GM12865 (cell line): ENCODE results near the gene AK8.
A peak's percentile ranks its signal among the peaks of the same experiment; 100 is the strongest.

Experiments used
- DNase-seq: peaks from one replicate; pipeline ENCODE4 v3.0.0; 2010; ENCODE audit warnings: low read depth
- H3K4me3 ChIP-seq: 2 replicates; pipeline ENCODE4 v1.5.1; 2011; ENCODE audit warnings: mild to moderate bottlenecking, low read depth, low read length, control low read depth
- TF ChIP-seq, protein P1 (sequence below): IDR thresholded peaks from 2 replicates; pipeline ENCODE4 v1.5.1; 2011; ENCODE audit warnings: low read length, control low read depth, low read depth, inconsistent platforms; ENCODE audit not compliant: insufficient read depth; ENCODE audit errors: missing control alignments

Gene AK8

GRCh38 chr9:132880324-132880661, 2.2 kb upstream of the AK8 start:
- TF ChIP-seq, protein P1, sequence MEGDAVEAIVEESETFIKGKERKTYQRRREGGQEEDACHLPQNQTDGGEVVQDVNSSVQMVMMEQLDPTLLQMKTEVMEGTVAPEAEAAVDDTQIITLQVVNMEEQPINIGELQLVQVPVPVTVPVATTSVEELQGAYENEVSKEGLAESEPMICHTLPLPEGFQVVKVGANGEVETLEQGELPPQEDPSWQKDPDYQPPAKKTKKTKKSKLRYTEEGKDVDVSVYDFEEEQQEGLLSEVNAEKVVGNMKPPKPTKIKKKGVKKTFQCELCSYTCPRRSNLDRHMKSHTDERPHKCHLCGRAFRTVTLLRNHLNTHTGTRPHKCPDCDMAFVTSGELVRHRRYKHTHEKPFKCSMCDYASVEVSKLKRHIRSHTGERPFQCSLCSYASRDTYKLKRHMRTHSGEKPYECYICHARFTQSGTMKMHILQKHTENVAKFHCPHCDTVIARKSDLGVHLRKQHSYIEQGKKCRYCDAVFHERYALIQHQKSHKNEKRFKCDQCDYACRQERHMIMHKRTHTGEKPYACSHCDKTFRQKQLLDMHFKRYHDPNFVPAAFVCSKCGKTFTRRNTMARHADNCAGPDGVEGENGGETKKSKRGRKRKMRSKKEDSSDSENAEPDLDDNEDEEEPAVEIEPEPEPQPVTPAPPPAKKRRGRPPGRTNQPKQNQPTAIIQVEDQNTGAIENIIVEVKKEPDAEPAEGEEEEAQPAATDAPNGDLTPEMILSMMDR: no peak
- DNase-seq: no peak
- H3K4me3 ChIP-seq: no peak overlapping the region

DNA sequence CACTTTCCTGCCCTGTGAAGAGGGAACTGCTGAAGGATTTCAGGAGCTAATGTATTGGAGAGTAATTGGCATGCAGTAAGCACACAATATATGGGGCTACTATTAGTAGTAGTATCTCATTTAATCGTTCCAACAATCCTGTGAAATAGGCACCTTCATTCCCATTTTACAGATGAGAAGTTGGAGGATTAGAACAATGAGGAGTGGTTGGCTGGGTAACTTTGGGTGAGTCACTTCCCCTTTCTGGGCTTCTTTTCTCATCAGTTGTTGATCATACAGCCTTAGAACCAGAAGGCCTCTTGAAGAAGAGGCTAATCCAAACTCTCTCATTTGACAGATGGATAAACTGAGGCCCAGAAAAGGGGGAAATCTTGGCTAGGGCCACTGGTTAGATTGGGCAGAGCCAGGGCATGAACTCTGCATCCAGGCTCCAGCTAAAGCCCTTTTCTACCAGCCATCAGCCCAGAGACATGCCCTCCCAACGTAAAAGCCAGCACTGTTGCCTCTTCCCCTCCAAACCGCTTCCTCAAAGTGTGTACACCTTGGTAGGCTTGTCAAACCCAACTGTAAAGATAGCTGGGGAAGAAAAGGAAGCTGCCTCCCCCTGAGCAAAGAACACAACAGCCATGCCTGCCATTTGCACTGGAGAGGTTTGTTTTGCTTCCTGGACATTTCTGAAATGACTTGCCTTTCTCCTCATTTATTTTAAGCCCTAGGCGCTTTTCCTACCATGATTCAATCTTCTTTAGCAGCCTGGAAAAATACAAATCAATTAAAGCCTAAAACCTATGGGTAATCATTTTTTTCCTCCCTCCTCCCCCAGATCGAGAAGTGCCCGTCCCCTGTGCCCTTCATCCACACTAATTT, 1.6 kb upstream of the AK8 start:
- H3K4me3 ChIP-seq: no peak overlapping the region
- no peak for DNase-seq
- TF ChIP-seq, protein P1: no peak

DNA sequence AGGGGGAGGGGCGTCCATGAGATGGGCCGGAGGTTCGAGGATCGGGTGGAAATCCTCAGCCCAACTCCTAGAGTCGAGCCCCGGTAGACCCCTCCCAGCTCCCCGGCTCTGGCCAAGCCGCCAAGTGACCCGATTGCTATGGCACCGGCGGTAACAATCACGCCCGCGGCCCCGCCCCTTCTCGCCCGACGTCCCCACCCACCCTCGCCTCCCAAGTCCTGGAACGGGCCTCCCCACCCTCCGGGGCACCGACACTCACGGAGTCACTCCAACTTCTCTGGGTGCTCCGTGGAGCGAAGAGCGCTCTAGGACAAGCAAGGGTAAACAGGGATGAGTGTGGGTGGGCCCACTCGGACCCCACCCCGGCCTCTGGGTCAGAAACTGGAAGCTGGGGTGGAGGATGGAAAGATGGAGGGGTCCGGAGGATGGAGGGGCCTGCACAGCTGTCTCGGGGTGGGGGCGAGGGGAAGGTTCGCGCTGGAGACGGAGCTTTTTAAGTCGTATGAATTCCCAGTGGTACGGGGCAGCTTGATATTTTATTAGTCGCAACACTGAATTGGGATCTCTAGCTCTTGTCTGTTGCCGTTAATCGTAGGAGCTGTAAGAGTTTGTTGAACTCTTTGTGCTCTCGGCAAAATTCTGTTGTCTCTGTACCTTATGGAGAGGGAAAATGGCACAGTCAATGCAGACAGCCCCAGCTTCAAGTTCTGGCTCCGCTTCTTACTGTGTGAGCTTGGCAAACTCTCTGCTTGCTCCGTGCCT, 792 bp upstream of the AK8 start, which contains the start of gene SPACA9:
Gene SPACA9 (plus strand): TSS at position 204 of the 762 bp plus-strand sequence. CDS start 5,050 bp downstream, outside the sequence.
- TF ChIP-seq, protein P1: no peak
- peak within 1 kb of the TSS; percentile 100 for H3K4me3 ChIP-seq

GRCh38 chr9:132877458-132877823, 643 bp downstream of the AK8 start:
- DNase-seq: no peak
- H3K4me3 ChIP-seq: no peak overlapping the region
- TF ChIP-seq, protein P1: no peak

More for the DNA sequence above, 792 bp upstream of the AK8 start, which contains the start of gene SPACA9:
- DNase-seq: peak; percentile 21

- no peak overlapping the region for H3K4me3 ChIP-seq
- no peak for DNase-seq
- TF ChIP-seq, protein P1: no peak
These were observed 1.2 kb downstream of the AK8 start for GRCh38 chr9:132876849-132877248.

DNA sequence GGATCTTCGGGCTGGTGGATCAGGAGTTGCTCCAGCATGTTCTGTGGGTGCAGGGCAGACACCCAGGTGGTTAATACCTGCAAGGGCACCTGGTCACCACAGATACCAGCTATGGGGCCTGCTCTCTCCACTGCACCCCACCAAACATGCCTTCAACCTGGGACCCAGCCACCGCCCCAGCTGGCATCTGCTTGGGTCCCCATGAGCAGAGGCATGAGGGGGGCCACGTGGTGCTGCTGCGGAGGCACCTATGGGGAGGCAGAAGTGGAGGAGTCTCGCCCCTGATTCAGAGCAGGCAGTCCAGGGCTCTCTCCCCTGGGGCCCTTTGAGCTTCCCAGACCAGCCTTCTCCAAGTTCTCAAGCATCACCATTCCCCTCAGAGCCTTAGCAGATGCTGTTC, 2.9 kb downstream of the AK8 start:
- no peak overlapping the region for H3K4me3 ChIP-seq
- DNase-seq: no peak
- TF ChIP-seq, protein P1: no peak
